Motor neuron (in vitro differentiated cells): ENCODE data around the gene SLC1A3. TPM values are rescaled to one million over a fixed set of nuclear protein-coding genes. Genes with fewer than 3 reads are reported as not detected.

Experiments
- ATAC-seq, 8 experiments: fragments of 200-7000 bp; cut with Tn5 transposase; replicated peaks in 6 of 8; 2 replicates each; pipeline ENCODE4 v1.8.0; 2021; ENCODE audit warnings: mild to moderate bottlenecking in 8 of 8, moderate library complexity in 8 of 8
- H3K27ac ChIP-seq, 2 donors: fragments of 250-450 bp; sonication (Bioruptor Pico); 2 replicates each; pipeline ENCODE4 v1.9.0; 2021; ENCODE audit warnings: antibody characterized with exemption in 2 of 2, mild to moderate bottlenecking in 2 of 2, moderate library complexity in 1 of 2
- H3K4me1 ChIP-seq, 2 donors: fragments of 250-450 bp; sonication (Bioruptor Pico); replicated peaks in 1 of 2; 2 replicates each; pipeline ENCODE4 v1.6.1; 2021; ENCODE audit warnings: antibody characterized with exemption in 2 of 2, mild to moderate bottlenecking in 2 of 2, moderate library complexity in 1 of 2
- H3K4me3 ChIP-seq, 5 donors: fragments of 250-450 bp; sonication (Bioruptor Pico); 2 replicates each; pipeline ENCODE4 v1.9.0; 2021; ENCODE audit warnings: antibody characterized with exemption in 5 of 5, mild to moderate bottlenecking in 5 of 5, moderate library complexity in 4 of 5
- WGBS, 10 experiments: fragments of 450-650 bp; shearing (Covaris generic); methylation state at CpG; one replicate each; pipeline ENCODE4 v1.0.0; 2022; 5-methylcytosine and 5-hydroxymethylcytosine counted together
- in situ Hi-C, 9 experiments: fragments of 400-800 bp; cut with MboI; loops; one replicate each; pipeline ENCODE4 v1.15.0; 2021; ENCODE audit warnings: low sequenced_read_pairs in 9 of 9, low pct_unique_long_range_greater_than_20kb in 2 of 9; ENCODE audit not compliant: unreplicated experiment in 9 of 9
- total RNA-seq, 8 experiments: library from RNA; unstranded; fragments of 300-600 nt; gene quantifications; 2 replicates each; pipeline versions ENCODE4 v1.2.3 to v1.2.4, GENCODE V29; 2022

SLC1A3 gene
- total RNA-seq, 8 experiments from 2014 or later: 4.3 to 306 (median 9.6) TPM

DNA sequence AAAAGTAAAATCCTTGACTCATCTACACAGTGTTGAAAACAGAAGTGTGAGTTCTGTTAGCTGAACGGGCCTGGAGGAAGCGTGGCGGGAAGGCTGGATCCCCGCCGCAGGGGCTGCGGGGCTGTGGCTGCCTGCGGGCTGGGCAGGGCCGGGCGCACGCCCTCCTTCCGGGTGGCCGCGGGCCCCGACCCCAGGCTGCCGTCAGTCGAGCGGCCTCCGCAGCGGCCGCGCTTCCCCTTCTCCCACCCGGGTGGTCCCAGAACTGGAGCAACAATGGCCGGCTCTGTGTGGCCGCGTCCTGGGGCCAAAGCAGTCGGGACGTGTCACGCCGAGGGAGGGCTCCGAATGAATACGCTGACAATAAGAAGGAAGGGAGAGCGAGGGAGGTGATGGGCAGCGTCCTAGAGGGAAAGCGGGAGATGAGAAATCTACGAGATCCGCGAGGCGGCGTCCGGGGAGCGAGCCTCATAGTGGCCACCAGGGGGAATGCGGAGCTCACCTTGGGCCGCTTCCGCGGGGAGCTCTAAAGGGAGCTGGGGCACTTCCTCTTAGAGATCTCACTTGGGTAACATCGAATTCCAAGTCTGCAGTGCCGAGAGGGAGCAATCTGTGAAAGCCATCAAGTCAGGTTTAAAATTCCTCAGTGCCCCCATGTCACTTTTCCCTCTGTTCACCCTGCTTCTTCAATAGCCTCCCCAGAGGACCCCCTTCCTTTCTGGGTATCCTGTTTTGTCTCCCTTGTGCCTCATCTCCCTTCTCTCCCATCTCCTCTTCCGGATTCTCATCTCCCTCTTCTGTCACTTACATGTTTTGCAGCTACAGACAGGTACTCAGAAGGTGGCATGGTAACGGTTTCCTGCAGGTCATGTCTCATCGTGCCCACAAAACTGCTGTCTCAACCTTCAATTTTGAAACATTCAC, 83.9 kb downstream of the SLC1A3 start:
- in situ Hi-C loops: loop anchor here in 7 of 9 experiments (10.0 to 25.0 kb wide), 5 partner anchors 103 to 286 kb away; no protein-coding TSS in a partner anchor
- Histone ChIP-seq H3K4me3 (peak overlapping the region; percentile 37 to 52 (median 42)), H3K27ac (peak overlapping the region; percentile 57 to 79), H3K4me1 (peaks cover 0 to 2% of the 10 kb centered on the region in 2 donors)
- WGBS, 10 experiments: 0 to 80% (median 13%) methylated on average over 1 to 24 of the region's 50 CpGs; no CpG with 5 or more reads in 1 of the 10 experiments
- ATAC-seq: peak; percentile 86 to 96 (median 90)

DNA sequence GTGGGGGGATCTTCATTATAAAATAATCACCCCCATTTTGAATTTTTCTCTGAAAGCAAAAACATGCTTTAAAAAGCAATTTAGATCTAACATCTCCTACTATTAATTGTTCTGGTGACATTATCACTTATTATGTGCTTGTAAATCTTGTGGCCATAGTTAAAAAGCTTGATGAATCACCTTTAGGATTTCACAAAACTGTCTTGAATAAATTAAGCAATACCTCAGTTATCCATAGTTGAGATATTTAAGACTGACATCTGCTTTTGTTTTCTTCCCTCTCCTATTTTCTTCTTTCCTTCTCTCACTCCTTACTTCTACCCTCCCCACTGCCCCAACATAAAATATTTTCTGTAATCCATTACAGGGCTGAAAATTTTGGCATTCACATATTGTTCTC, 84.8 kb downstream of the SLC1A3 start:
- in situ Hi-C loops: loop anchor here in 7 of 9 experiments (10.0 to 25.0 kb wide), 5 partner anchors 104 to 286 kb away; no protein-coding TSS in a partner anchor
- Histone ChIP-seq H3K27ac (no peak overlapping the region), H3K4me3 (no peak overlapping the region), H3K4me1 (peaks cover 0 to 2% of the 10 kb centered on the region in 2 donors)
- ATAC-seq: no peak

DNA sequence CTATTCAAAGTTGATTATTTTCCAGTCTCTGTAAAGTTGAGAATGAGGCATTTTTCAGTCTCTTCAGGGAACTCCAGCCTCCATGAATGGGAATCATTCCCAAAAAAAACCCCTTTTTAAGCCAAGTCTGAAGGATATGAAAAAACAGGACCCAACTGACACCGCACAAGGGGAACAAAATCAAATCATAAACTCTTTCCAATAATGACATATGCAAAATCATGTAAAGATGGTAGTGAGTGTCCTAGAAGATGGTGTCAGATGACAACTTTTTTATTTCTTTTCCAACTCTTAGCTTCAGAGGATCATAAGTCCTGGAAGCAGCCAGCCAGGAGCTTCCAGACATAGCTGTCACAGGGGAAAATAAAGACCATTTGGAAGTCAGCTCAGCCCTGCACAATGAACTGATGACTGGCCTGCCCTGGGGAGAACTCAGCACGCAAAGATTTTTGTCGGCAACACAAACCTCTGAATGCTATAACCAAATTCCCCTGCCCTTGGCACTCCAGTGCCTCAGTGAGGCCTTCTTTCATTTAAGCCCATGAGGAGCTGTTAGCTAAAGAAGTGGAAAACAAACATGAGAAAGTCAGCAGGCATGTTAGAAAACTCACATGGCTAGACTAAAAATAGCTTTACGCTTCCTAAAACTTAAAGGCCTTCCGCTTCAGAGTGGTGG, 85.4 kb downstream of the SLC1A3 start:
- WGBS, 10 experiments: 0 to 89% (median 50%) methylated on average over 1 to 4 of the region's 5 CpGs
- in situ Hi-C loops: loop anchor here in 7 of 9 experiments (10.0 to 25.0 kb wide), 5 partner anchors 105 to 287 kb away; no protein-coding TSS in a partner anchor
- ATAC-seq: no peak

DNA sequence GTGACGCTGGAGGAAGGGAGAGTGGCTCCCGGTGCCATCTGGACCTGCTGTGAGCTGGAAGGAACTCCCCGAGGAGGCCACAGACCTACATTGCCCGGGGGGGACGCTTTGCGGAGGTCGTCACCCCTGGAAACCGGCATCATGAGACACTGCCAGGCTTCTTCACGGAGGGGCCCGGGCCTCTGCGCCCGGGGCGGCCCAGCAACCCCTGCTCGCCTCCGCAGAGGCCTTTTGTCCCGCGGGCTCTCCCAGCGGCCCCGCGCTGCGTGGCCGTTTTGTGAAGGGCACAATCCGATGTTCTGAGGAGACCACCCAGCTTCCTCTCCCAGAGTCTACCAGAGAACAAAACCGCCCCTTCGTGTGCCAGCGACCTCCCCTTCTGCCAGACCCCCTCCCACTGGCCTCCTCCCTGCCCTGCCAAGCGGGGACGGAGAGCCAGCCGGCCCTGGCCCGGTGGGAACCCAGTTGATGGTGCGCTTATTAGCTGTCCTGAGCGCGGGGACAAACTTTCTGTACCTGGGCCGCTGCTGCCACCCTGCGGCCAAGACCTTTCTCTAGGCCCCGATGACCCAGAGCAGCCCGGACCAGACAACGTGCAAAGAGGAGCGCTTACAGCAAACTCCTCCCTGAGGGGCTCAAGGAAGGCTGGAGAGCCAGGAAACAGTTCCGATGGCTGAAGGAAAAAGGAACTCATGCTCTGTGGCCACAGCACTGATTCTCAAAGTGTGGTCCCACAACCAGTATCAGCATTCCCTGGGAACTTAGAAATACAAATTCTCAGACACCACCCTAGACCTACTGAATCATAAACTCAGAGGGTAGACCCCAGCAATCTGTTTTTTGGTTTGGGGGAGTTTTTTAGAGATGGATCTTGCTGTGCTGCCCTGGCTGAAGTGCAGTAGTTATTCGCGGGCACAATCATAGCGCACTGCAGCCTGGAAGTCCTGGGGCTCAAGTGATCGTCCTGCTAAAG, 86.7 kb downstream of the SLC1A3 start:
- Histone ChIP-seq H3K4me3 (peak overlapping the region; percentile 5 to 27 (median 15)), H3K27ac (no peak overlapping the region), H3K4me1 (peaks cover 0 to 2% of the 10 kb centered on the region in 2 donors)
- 6 to 100% (median 18%) methylated on average over 1 to 9 of the region's 44 CpGs; no CpG with 5 or more reads in 1 of the 10 experiments for whole genome bisulfite sequencing, 10 experiments
- in situ Hi-C loops: loop anchor here in 7 of 9 experiments (10.0 to 25.0 kb wide), 5 partner anchors 106 to 288 kb away; no protein-coding TSS in a partner anchor
- peak; percentile 64 to 78 (median 72) for ATAC-seq

More for the DNA sequence above, 85.4 kb downstream of the SLC1A3 start:
- H3K27ac ChIP-seq: no peak overlapping the region
- H3K4me3 ChIP-seq: no peak overlapping the region
- H3K4me1 ChIP-seq: peaks cover 0 to 2% of the 10 kb centered on the region in 2 donors

DNA sequence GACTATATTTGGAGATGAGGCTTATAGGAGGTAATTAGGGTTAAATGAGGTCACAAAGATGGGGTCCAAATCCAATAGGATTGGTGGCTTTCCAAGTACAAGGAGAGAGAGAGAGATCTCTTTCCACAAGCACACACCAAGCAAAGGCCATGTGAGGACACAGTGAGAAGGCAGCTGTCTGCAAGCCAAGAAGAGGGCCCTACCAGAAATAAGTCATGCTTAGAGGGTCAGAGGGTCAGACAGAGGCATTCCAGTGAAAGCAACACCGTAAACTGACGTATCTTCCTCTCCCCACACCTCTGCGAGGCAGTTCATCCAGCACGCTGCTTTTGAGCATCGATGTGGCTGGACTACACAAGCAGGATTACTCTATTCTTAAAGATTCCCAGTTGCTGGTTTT, 87.9 kb downstream of the SLC1A3 start:
- Histone ChIP-seq H3K4me1 (no peaks in the 10 kb centered on the region), H3K4me3 (no peak overlapping the region), H3K27ac (no peak overlapping the region)
- in situ Hi-C loops: loop anchor here in 7 of 9 experiments (10.0 to 25.0 kb wide), 5 partner anchors 107 to 290 kb away; no protein-coding TSS in a partner anchor
- no peak for ATAC-seq
- 60 to 96% (median 93%) methylated on average over 1 to 5 of the region's 5 CpGs; no CpG with 5 or more reads in 4 of the 10 experiments for WGBS, 10 experiments

DNA sequence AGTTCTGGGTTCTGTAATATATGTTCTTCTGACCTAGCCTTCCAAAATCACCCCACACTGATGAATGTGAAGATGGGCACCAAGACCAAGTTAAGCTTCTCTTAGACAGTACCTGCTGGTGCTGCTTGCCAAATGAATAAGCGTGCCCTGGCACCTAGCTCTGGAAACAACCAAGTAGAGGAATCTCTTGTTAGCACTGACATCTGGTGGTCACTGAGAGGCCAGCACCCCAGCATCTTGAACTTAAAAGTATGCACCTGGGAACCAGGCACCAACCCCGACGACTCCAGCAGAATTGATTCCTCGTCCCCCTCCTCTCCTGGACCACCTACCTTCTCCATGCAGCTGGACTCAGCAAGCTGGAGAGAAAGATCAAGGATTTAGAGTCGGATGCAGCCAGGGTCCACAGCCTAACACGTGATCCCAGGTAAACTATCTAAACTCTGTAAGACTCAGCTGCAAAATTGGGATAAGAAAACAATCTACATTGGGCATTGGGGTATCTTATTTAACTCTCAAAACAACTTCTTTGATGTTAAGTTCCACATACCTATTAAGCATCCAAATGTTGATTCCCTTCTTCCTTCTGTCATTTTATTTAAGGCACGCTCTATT, 89.8 kb downstream of the SLC1A3 start:
- 27 to 100% (median 60%) methylated on average over 1 to 5 of the region's 7 CpGs; no CpG with 5 or more reads in 2 of the 10 experiments for WGBS, 10 experiments
- in situ Hi-C loops: loop anchor here in 7 of 9 experiments (10.0 to 25.0 kb wide), 5 partner anchors 109 to 291 kb away; no protein-coding TSS in a partner anchor
- H3K4me3 ChIP-seq: no peak overlapping the region
- no peak overlapping the region for H3K27ac ChIP-seq
- no peaks in the 10 kb centered on the region for H3K4me1 ChIP-seq
- peak in 3 of 8 experiments; percentile 22 to 57 (median 54) for ATAC-seq

DNA sequence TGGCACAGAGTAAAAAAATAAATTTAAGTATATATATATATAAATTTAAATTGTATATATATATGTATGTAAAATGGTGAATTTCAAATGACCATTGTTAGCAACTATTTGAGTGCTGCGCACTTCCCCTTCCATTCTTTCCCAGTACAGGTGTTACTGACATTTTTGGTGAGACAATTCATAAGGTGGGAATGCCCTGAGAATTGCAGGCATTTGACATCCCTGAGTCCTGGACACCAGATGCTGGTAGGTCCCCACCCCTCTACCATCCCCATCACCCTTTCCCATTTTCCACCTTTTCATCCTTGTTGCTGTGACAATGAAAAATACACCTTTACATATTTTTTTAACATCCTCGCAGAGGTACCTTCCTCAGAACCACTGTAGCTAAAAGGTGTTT, 91.6 kb downstream of the SLC1A3 start:
- ATAC-seq: no peak
- no peaks in the 10 kb centered on the region for H3K4me1 ChIP-seq
- no peak overlapping the region for H3K4me3 ChIP-seq
- H3K27ac ChIP-seq: no peak overlapping the region
- in situ Hi-C loops: loop anchor here in 7 of 9 experiments (10.0 to 25.0 kb wide), 5 partner anchors 111 to 293 kb away; no protein-coding TSS in a partner anchor
- WGBS, 10 experiments: 50 to 100% (median 96%) methylated on average over 1 to 2 of the region's 2 CpGs; no CpG with 5 or more reads in 2 of the 10 experiments

DNA sequence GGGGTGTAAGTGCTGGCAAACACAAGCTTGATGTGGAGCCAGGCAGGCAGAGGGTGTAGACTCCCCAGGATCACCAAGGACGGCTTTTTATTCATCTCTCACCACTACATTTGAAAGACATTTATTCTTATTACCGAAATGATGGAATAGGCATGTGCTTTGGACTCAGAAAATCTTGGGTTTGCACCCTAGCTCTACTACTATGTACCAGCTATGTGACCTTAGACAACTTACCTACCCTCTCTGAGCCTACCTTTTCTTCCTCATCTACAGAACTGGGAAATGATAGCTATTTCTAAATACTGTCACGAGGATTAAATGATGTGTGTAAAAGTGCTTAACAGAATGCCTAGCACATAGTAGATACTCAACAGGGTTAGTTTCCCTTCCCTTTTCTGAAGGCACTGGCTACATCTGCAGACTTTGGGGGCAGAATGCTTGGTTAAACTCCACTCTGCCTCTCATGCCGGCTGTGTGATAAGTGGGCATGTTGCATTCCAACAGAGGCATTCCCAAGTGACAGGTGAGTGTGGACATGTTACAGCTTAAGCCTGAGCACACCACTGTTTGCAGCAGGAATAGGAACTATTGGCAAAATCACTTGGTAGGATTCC, 94.8 kb downstream of the SLC1A3 start:
- ATAC-seq: no peak
- in situ Hi-C loops: loop anchor here in 2 of 9 experiments (10.0 to 25.0 kb wide), 2 partner anchors 286 to 289 kb away; no protein-coding TSS in a partner anchor
- H3K4me3 ChIP-seq: no peak overlapping the region
- H3K27ac ChIP-seq: no peak overlapping the region
- peaks cover 0 to 3% of the 10 kb centered on the region in 2 donors for H3K4me1 ChIP-seq
- 12 to 92% (median 70%) methylated on average over 1 to 4 of the region's 4 CpGs; no CpG with 5 or more reads in 3 of the 10 experiments for WGBS, 10 experiments

DNA sequence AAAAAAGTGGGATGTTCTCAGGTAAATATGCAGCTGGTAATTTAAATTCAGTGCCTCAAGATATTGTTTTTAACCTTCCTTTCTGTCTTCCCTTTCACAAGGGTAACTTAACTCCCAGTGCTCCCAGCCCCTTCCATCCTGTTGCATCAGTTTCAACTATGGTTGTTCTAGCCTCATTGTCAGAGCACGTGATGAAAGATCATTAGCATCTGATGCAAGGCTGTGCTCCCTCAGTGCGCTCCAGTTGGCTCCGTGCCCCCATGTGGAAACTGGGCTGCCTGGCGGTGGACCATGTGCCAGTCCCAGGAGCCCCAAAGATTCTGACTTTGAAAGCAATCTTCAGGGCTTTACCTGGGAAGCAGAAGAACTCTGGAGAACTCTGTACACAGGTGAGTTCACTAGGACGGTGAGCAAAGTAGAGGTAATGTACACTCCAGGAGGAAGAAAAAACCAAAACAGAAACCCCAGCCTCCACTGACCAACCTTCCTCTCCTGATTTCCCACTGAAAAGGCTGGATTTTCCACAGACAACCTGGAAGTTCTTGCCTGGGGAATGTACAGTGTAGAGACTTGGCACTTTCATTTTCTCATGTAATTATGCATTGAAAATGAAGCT, 96.9 kb downstream of the SLC1A3 start:
- ATAC-seq: peak in 3 of 8 experiments; percentile 13 to 62 (median 42)
- H3K4me1 ChIP-seq: peaks cover 0 to 3% of the 10 kb centered on the region in 2 donors
- in situ Hi-C loops: loop anchor here in 2 of 9 experiments (10.0 to 25.0 kb wide), 2 partner anchors 289 to 291 kb away; no protein-coding TSS in a partner anchor
- WGBS, 10 experiments: 0 to 95% (median 74%) methylated on average over 1 to 4 of the region's 5 CpGs; no CpG with 5 or more reads in 2 of the 10 experiments
- H3K27ac ChIP-seq: no peak overlapping the region
- H3K4me3 ChIP-seq: no peak overlapping the region

DNA sequence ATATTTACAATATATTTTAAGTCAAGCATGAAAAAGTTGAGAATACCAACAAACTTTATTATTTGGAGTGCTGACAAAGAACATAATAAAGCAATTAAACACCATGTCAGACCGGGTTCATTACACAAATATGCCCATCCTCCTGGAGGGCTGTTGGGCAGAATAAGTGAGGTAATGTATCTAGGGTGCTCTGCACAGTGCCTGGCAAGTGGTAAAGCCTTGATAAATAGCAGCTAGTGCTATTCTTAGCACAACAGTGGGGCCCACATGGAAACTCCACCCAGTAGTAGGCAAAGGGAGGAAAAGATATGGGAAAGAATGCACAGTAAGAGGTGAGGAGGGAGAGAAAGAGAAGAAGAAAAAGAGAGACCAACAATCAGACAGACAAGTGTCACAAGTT, 97.7 kb downstream of the SLC1A3 start:
- in situ Hi-C loops: loop anchor here in 2 of 9 experiments (10.0 to 25.0 kb wide), 2 partner anchors 289 to 292 kb away; no protein-coding TSS in a partner anchor
- no peak overlapping the region for H3K4me3 ChIP-seq
- no peak overlapping the region for H3K27ac ChIP-seq
- ATAC-seq: peak in 3 of 8 experiments; percentile 36 to 61 (median 59)
- H3K4me1 ChIP-seq: peaks cover 0 to 3% of the 10 kb centered on the region in 2 donors
- 0 to 80% (median 60%) methylated on average over 1 of the region's 1 CpG; no CpG with 5 or more reads in 5 of the 10 experiments for WGBS, 10 experiments
